T47D (cell line): ENCODE results near the gene DMD.

Experiments used
- DNase-seq, 2 experiments: peaks; one replicate each; pipeline versions ENCODE4 v3.0.0 to v3.0.0-alpha.2; 2011 to 2012; ENCODE audit warnings: low read depth in 1 of 2, low spot score in 1 of 2
- JUND ChIP-seq: IDR thresholded peaks from 2 replicates; pipeline ENCODE4 v1.6.1; 2012; ENCODE audit warnings: low read depth
- in situ Hi-C: cut with HindIII; loops from 2 replicates; pipeline ENCODE4 v1.10.0; 2016; ENCODE audit warnings: low sequenced_read_pairs, low pct_unique_long_range_greater_than_20kb

DMD gene

DNA sequence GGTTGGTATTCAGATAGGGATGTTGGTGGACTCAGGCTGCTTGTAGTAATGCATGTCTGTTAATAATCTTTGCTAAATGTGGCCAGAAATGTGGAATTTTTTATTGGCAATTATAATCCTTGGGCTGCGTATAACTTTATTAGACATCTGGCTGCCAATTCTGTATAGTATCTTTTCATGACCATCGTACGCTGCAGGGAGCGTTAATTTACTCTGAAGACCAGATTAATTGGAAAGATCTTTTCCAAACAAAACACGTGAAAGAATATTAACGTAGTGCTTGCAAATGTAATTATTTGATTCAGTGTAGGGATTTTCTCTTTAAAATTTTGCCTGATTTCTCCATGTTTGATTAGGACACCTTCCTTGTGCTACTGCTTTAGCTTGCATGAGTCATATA, 2100.7 kb downstream of the DMD start:
- no peak for TF ChIP-seq JUND
- DNase-seq = no peak
- in situ Hi-C loops = no loop called here

DNA sequence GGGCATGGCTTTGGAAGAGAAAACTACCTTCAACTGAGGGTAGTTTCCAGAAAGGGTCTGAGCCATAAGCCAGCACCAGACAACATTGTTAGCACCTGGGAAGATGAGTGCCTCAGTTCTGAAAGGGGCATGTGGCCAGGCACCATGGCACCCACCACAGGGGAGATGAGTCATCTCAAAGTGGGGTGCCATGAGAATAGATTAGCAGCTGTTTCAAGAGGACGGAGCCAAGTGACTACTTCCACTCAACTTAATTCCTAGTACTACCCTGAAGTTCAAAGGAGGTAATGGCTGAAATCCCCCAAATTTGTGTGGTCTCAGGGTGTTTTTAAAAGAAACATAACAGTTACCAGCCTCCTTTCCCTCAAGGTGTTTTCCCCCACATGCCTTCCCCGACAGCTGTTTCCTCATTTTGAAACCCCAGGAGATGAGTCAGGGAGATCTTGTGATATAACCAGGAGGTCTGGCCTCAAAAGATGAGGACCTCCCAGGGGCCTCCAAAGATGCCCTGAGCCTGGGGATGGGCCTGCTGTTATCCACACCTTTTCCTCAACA, 2111.7 kb downstream of the DMD start:
- TF ChIP-seq JUND = no peak
- DNase-seq = no peak
- in situ Hi-C loops = no loop called here

DNA sequence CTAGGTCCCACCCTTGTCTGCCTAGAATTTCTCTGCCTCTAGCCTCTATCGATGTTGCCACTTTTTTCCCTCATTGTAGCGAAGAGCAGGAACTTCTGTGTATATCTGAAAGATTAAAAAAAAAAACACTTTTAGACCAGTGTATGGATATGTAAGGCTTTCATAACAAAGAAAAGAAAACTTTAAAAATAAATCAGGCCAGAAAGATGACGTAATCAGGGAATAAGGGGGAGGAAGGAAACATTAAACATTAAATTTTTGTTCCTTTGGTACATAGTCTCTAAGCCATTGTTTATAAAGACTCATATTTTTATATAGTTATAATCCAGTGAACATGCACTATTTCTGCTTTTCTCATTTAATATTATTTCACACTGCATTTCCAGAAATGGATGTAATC, 2113.3 kb downstream of the DMD start:
- TF ChIP-seq JUND = no peak
- in situ Hi-C loops = no loop called here

DNA sequence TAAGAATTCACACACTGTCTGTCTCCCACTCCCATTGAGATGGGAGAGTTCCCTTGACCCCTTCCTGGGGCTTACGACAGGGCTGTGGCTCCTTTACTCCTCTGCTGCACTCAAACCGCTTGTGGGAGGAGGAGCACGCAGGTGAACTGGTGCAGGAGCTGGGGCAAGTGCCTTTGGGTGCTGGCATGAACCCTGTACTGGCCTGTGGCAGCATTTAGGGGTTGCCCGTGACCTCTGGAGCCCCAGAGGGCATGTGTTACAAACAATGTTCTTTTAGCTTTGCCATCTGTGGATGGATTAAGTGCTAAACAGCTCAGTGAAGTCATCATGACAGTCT, 2117.7 kb downstream of the DMD start:
- no peak for DNase-seq
- in situ Hi-C loops = no loop called here
- no peak for TF ChIP-seq JUND

More for the DNA sequence above, 2113.3 kb downstream of the DMD start:
- DNase-seq = no peak

DNA sequence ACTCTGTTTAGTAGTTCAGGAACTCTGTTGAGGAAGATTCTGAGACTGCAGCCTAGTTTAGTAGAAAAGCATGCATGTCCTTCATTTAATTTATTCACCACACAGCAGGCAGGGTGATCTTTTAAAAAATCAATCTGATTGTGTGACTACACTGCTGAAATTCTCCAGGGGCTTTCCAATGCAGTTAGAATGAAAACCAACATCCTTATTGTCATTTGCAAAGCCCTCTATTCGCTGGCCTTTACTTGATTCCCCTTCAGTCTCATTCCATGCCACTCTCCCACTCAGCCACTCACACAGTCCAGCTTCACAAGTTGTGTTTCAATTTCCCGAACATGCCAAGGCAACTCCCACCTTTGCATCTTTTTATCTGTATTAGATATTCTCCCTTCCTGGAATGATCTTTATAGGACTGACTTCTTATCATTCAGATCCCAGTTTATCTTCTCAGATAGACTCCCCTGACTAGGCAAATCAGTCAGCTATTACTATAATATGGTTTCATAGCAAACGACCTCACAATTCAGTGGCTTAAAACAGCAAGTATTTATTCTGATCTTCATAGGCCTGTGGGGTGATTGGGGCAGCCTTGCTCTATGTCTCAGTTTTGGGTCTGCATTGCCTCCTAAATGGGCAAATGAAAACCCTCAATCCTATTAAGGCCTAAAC, 2118.2 kb downstream of the DMD start:
- no peak for DNase-seq
- TF ChIP-seq JUND = no peak
- in situ Hi-C loops = no loop called here

DNA sequence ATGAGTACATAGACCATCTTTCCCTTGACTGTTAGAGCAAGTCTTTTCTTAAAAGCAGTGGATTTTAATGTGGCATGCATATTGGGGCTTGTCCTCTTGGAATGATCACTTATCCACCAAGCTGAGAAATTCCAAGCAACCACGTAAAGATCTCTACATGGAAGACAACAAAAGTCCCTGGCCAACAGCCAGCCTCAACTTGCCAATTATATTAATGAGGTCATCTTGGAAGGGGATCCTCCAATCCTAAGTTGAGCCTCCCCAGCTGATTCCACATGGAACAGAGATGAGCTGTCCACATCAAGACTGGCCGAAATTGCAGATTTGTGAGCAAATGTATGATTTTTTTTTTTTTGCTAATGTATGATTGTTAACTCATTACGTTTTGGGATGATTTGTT, 2118.9 kb downstream of the DMD start:
- no peak for TF ChIP-seq JUND
- no peak for DNase-seq
- in situ Hi-C loops = no loop called here

DNA sequence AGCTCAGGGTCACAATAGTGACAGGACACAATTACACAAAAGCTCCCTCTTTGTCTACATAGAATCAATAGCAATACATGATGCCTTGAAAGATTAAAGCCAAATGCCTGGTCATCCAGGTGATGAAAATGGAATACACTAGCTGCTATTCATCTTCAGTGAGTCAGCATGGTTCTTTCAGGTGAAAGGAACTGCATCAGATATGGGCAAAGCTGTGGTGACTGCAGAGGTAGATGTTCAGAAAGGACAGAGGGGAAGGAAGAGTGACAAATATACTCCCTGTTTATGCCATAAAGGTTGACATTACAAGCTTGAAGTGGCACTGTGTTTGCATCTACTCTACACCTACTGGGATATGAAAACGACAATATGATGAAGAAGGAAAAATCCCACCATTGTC, 2119.5 kb downstream of the DMD start:
- no peak for TF ChIP-seq JUND
- DNase-seq = no peak
- in situ Hi-C loops = no loop called here

DNA sequence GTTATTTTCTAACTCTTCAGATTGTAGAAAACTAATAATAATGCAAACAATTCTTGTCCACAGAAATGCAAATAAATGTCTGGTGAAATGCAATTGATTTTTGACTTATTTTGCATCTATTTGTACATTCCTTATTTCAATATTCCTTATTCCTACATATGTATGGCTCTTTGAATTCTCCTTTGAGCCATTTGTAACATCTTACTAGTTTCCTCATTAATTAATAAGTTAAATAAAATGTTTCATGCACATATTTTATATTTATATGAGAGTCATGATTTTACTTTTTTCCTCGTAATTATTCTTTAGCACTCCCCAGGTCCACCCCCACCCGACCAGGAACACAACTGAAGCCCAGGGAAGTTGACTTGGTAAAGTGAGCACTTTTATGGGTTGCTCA, 2136.8 kb downstream of the DMD start:
- in situ Hi-C loops = no loop called here

DNA sequence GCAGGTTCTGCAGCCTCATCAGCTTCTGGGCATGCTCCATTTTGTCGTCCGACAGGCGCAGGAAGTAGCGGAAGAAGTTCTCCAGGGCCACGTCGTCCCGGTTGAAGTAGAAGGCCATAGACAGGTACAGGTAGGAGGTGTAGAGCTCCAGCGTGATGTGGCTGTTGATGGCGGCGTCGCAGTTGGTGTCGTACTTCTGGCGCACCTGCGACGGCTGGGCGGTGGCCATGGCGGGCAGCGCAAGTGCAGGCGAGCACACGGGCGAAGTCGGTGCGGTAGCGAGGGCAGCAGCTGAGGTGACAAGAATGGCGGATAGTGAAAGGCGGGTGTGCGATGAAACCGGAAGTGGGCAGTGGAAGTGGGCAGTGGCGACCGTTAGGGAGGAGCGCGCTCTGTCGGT, 2139.6 kb downstream of the DMD start, which contains the start of gene FTHL17:
Gene FTHL17 (minus strand): TSS at position 317 of the 400 bp plus-strand sequence. CDS start 88 bp downstream, at position 229.
- in situ Hi-C loops = no loop called here

More for the DNA sequence above, 2136.8 kb downstream of the DMD start:
- TF ChIP-seq JUND = no peak
- DNase-seq = no peak

DNA sequence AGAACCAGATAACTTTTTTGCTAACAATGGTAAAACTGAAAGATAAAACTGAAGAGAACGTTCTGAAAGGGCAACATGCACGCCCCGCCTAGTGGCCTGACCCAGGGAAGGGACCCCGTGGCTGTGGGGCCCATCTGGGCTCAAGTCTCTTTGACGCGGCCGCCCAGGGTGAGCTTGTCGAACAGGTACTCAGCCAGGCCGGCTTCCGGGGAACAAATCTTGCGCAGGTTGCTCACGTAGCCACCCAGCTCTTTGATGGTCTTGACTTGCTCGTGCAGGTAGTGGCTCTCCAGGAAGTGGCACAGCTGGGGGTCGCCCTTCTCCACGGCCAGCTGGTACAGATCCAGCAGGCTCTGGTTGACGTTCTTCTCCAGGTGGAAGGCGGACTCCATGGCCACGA, 2140.1 kb downstream of the DMD start:
- DNase-seq = no peak
- in situ Hi-C loops = no loop called here
- TF ChIP-seq JUND = no peak

More for the DNA sequence above, 2139.6 kb downstream of the DMD start, which contains the start of gene FTHL17:
- DNase-seq = no peak
- TF ChIP-seq JUND = no peak

DNA sequence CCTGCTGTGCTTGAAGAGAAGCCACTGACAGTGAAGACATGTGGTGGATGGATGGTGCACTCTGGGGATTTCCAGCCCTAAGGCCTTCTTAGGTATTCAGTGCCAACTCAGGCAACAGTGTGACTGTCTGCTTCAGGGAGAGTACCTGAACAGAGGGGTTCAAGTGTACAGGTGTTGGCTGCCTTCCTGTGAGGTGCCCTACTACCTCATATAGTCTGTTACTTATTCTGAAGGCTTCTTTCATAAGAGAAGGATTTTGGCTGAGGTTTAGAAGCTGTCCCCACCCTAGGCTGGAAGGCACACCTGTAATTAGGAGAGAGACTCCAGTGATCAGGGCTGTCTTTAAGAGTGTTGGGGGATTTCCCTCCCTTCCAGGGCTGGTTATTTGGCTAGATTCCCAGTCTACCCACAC, 2141.3 kb downstream of the DMD start:
- no peak for DNase-seq
- in situ Hi-C loops = no loop called here
- TF ChIP-seq JUND = no peak
